GM18861 (cell line): Measurements from ENCODE around the gene CBY2.
"Not testable (repeated sequence)": the region's sequence is repeated elsewhere in the genome, so short reads cannot be mapped to it uniquely, and the experiment has no call there.

Experiments
- ATAC-seq: cut with Tn5 transposase; IDR thresholded peaks from one replicate; pipeline ENCODE4 v1.9.1; 2021; ENCODE audit not compliant: unreplicated experiment

Gene CBY2

GRCh38 chr13:45742985-45743384 lies 40.9 kb downstream of the CBY2 start:
- ATAC-seq, result no peak

GRCh38 chr13:45744979-45745378 lies 42.9 kb downstream of the CBY2 start:
- ATAC-seq, result no peak

DNA sequence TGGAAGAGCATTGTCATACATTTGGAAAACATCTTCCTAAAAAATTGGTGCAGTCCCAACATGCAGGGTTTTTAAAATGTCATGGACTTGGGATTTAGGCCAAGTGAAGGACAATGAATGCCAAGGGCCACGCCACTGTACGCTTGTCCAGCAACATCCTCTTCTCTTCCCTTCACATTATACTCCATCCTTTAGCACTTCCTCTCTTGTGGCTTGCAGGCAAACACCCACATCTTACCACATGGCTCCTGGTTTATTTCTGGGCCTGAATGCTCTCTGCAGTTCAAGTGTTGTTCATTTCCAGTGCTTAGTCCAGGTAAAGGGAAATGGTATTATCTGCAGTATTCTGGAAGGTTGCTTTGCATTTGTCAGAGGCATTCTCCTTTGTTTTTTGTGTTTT lies 45.0 kb downstream of the CBY2 start:
- ATAC-seq, result no peak

DNA sequence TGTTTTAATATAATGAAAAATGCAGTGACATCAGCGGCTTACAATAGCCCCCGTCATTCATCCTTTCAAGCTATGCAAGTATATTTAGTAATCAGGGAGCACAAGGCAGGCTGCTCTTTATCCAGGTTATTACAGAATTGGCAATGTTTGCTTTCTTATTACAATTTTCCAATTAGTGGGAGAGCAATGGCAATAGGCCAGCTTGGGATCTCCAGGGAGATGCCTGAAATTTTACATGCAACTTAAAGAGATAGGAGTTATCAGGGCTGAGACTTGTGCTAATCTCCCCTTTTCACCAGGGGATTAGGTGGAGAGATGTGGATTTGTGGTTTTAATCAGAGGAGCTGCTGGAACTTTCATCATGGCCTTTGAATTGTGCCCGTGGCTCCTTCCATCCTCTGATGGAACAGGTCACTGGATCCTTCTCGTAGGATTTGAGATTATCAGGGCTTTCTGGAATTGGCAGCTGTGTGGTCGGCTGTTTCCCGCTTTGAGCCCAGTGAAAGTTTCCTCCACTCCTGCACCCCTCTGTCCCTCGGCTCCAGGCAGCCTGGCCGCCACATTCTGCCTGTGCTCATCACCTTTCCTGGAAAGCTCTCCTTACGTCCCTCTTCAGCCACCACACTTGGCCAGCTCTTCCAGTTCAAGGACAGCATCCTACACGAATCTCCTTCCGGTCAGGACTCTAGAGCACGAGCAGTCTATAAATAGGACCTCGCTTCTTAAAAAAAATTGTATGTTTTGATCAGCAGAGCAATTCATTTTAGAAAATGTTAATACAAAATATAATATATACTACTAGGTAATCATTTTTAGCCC lies 47.0 kb downstream of the CBY2 start:
- no peak for ATAC-seq

- ATAC-seq, result no peak
Measured at GRCh38 chr13:45750566-45750965, 48.4 kb downstream of the CBY2 start.

- ATAC-seq, result no peak
Measured at GRCh38 chr13:45751885-45752284, 49.8 kb downstream of the CBY2 start.

DNA sequence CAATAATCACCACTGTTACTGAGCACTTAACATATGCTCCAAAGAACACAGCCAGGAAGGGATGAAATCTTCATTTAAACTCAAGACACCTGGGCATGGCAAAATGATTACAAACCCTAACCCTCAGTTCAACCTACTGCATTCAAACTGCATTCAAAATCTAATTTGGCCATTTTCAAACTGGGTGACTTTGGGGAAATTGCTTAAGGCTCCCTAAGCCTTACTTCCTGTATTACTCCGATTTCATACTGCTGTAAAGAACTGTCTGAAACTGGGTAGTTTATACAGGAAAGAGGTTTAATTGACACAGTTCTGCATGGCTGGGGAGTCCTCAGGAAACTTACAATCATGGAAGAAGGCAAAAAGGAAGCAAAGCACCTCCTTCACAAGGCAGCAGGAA lies 50.4 kb downstream of the CBY2 start:
- no peak for ATAC-seq

- not testable (repeated sequence) for ATAC-seq
Measured at GRCh38 chr13:45756498-45756897, 54.4 kb downstream of the CBY2 start.

DNA sequence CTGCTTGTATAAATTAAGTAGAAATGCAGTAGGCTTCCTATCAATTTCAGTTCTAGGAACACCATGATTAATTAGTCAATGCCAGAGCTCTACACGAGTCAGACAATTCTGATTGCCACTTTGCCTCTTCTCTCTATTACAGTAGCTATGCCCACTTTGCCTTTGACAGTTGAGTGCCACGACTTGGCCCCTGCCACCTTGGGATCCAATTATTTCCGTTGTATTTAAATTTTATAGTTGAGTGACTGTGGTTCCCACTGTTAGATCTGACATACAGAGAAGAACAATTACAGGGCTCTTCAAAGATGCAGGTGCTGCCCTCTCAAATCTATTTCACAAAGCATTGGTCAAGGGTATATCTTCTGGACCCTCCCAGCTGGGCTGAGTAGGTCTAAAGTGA lies 55.5 kb downstream of the CBY2 start:
- not testable (repeated sequence) for ATAC-seq

DNA sequence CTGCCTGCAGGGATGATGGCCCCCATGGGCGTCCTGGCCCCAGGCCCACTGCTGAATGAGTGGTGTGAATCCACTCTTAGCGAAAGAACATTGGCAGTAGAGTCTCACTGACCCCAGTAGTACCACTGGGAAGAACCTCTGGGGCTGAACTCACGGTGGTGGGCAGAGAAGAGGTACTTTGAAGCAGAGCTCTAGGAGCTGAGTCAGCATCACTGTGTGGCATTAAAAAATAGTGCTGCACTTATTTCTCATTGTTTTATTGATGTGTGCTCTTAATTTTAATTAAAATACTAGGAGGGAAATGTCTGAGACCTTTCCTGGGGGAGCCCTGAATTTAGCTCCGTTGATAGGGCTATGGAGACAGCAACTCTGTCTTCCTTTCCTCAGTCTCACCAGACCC lies 61.3 kb downstream of the CBY2 start:
- ATAC-seq, result no peak
